Mesendoderm (in vitro differentiated cells): Measurements from ENCODE around the gene BRMS1L.

Source experiments
- DNase-seq: peaks from one replicate; pipeline ENCODE4 v3.0.0; 2013
- H2AK5ac ChIP-seq: 2 replicates; pipeline ENCODE4 v1.6.1; 2013; ENCODE audit warnings: low read length, inconsistent platforms
- H2BK120ac ChIP-seq: 2 replicates; pipeline ENCODE4 v1.6.1; 2013; ENCODE audit warnings: low read depth, mild to moderate bottlenecking, low read length, moderate library complexity, mixed read lengths
- H2BK15ac ChIP-seq: replicated peaks from 2 replicates; pipeline ENCODE4 v1.6.1; 2013; ENCODE audit warnings: low read depth, mild to moderate bottlenecking, moderate library complexity
- H2BK5ac ChIP-seq: 2 replicates; pipeline ENCODE4 v1.6.1; 2013; ENCODE audit warnings: low read length, inconsistent platforms
- H3K18ac ChIP-seq: 2 replicates; pipeline ENCODE4 v1.6.1; 2013; ENCODE audit warnings: mild to moderate bottlenecking, low read length, mixed read lengths
- H3K23ac ChIP-seq: one replicate; pipeline ENCODE4 v1.6.1; 2013; ENCODE audit warnings: low read length
- H3K27ac ChIP-seq: 2 replicates; pipeline ENCODE4 v1.5.1; 2013; ENCODE audit warnings: low read depth, mild to moderate bottlenecking, inconsistent platforms, low read length, moderate library complexity
- H3K27me3 ChIP-seq: 2 replicates; pipeline ENCODE4 v1.6.1; 2013; ENCODE audit warnings: low read length, control low read depth, mild to moderate bottlenecking, inconsistent platforms; ENCODE audit not compliant: insufficient read depth, poor library complexity
- H3K36me3 ChIP-seq: 2 replicates; pipeline ENCODE4 v1.6.1; 2013; ENCODE audit warnings: low read length, inconsistent platforms; ENCODE audit not compliant: control insufficient read depth, insufficient read depth
- H3K4ac ChIP-seq: one replicate; pipeline ENCODE4 v1.6.1; 2013; ENCODE audit warnings: low read depth, mild to moderate bottlenecking, low read length, moderate library complexity
- H3K4me1 ChIP-seq: 2 replicates; pipeline ENCODE4 v1.6.1; 2013; ENCODE audit warnings: low read depth, low read length, inconsistent platforms; ENCODE audit not compliant: control insufficient read depth
- H3K4me2 ChIP-seq: 2 replicates; pipeline ENCODE4 v1.6.1; 2013; ENCODE audit warnings: low read length
- H3K4me3 ChIP-seq: 2 replicates; pipeline ENCODE4 v1.5.1; 2013; ENCODE audit warnings: mild to moderate bottlenecking, low read length
- H3K56ac ChIP-seq: one replicate; pipeline ENCODE4 v1.6.1; 2013; ENCODE audit warnings: low read length
- H3K79me1 ChIP-seq: 2 replicates; pipeline ENCODE4 v1.6.1; 2013; ENCODE audit warnings: low read length, inconsistent platforms
- H3K79me2 ChIP-seq: 2 replicates; pipeline ENCODE4 v1.6.1; 2013; ENCODE audit warnings: mild to moderate bottlenecking, low read length; ENCODE audit not compliant: control insufficient read depth, insufficient read depth
- H3K9ac ChIP-seq: 2 replicates; pipeline ENCODE4 v1.6.1; 2013; ENCODE audit warnings: low read length, inconsistent platforms
- H4K5ac ChIP-seq: one replicate; pipeline ENCODE4 v1.6.1; 2013; ENCODE audit warnings: low read length
- H4K8ac ChIP-seq: one replicate; pipeline ENCODE4 v1.6.1; 2013; ENCODE audit warnings: low read depth, mild to moderate bottlenecking, control low read depth, low read length, moderate library complexity
- WGBS: extraction: QIAGEN DNeasy Blood & Tissue Kit; methylation state at CpG from one replicate; pipeline ENCODE4 v1.1.7; 2013; ENCODE audit warnings: low lambda C conversion rate, missing lambda C conversion rate; ENCODE audit not compliant: insufficient coverage; ENCODE audit errors: extremely low coverage; 5-methylcytosine and 5-hydroxymethylcytosine counted together

The BRMS1L gene

DNA sequence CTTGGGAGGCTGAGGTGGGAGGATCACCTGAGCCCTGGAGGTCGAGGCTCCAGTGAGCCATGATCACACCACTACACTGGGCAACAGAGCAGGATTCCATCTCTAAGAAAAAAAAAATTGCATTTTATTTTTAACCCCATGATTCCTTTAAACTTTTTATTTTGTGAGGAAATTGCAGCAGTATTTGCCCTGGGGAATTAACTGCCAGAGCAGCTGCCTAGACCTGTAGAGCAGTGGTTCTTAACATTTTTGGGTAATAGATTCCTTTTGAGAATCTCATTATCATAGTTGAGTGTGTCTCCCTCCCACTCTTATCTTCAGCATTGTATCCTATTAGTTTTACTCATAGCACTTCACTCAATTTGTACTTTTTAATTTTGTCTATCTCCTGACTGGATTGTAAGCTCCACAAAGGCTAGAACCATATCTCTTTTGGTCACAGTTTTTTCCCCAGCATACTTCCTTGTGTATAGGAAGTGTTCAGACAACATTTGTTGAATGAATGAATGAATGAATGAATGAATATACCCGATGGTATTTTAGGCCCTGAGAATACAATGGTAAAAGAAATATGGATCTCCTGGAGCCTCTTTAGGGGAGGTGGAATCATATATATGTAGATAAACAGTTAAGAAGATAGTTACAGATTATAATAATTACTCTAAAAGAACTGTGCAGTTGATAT, 40.6 kb downstream of the BRMS1L start:
- Histone ChIP-seq H4K8ac (no peak overlapping the region), H2BK15ac (no peak overlapping the region), H3K4me2 (no peak overlapping the region), H2BK120ac (no peak overlapping the region), H2BK5ac (no peak overlapping the region), H3K4ac (no peak overlapping the region), H3K23ac (no peak overlapping the region), H2AK5ac (no peak overlapping the region), H3K79me1 (no peaks in the 10 kb centered on the region), H3K79me2 (no peaks in the 10 kb centered on the region), H3K4me3 (no peak overlapping the region), H3K27ac (no peak overlapping the region), H3K18ac (no peak overlapping the region), H3K9ac (no peak overlapping the region), H3K27me3 (no peaks in the 10 kb centered on the region), H3K4me1 (no peaks in the 10 kb centered on the region), H4K5ac (no peak overlapping the region), H3K36me3 (no peaks in the 10 kb centered on the region), H3K56ac (no peak overlapping the region)
- no peak for DNase-seq
- WGBS: no CpG with 5 or more reads among the region's 2 CpGs

- Histone ChIP-seq H3K18ac (no peak overlapping the region), H2BK5ac (no peak overlapping the region), H3K56ac (no peak overlapping the region), H2BK120ac (no peak overlapping the region), H4K5ac (no peak overlapping the region), H3K4me1 (no peaks in the 10 kb centered on the region), H3K4me2 (no peak overlapping the region), H3K9ac (no peak overlapping the region), H3K27ac (no peak overlapping the region), H3K27me3 (no peaks in the 10 kb centered on the region), H2AK5ac (no peak overlapping the region), H2BK15ac (no peak overlapping the region), H3K36me3 (no peaks in the 10 kb centered on the region), H3K23ac (no peak overlapping the region), H3K4ac (no peak overlapping the region), H4K8ac (no peak overlapping the region), H3K79me1 (no peaks in the 10 kb centered on the region), H3K4me3 (no peak overlapping the region), H3K79me2 (no peaks in the 10 kb centered on the region)
- no peak for DNase-seq
- WGBS: no CpG with 5 or more reads among the region's 2 CpGs
These were observed 41.1 kb downstream of the BRMS1L start for GRCh38 chr14:35867280-35867629.

DNA sequence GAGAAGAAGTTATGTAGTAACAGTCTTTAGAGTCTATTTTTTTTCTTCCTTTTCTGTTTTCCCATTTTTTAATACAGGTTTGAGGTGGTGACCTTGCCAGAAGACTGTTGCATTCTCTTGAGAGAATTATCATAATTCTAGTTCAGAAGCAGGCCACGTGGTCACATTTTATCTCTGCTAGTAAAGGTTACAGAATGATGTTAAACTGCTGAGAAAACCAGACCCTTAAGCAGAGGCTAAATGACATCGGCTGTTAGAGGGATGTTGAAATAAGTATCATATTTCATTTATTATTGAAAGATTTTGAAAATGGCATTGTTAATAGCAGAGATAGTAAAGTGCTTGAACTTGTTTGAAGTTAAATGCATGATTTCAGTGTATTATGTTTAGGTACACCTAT, 49.2 kb downstream of the BRMS1L start:
- no peak for DNase-seq
- Histone ChIP-seq H3K4me1 (no peaks in the 10 kb centered on the region), H3K4me2 (no peak overlapping the region)

GRCh38 chr14:35877276-35877675, 51.1 kb downstream of the BRMS1L start:
- no peak overlapping the region for H2AK5ac ChIP-seq
- no peak overlapping the region for H2BK15ac ChIP-seq
- H4K5ac ChIP-seq: no peak overlapping the region
- H3K4me2 ChIP-seq: no peak overlapping the region
- H3K4me1 ChIP-seq: no peaks in the 10 kb centered on the region
- H3K79me2 ChIP-seq: no peaks in the 10 kb centered on the region
- no peak overlapping the region for H3K4ac ChIP-seq
- no peak for DNase-seq
- no peak overlapping the region for H2BK120ac ChIP-seq
- no CpG with 5 or more reads among the region's 3 CpGs for WGBS
- H3K27me3 ChIP-seq: no peaks in the 10 kb centered on the region
- H4K8ac ChIP-seq: no peak overlapping the region
- no peaks in the 10 kb centered on the region for H3K36me3 ChIP-seq
- H3K79me1 ChIP-seq: no peaks in the 10 kb centered on the region
- H3K56ac ChIP-seq: no peak overlapping the region
- H2BK5ac ChIP-seq: no peak overlapping the region
- no peak overlapping the region for H3K23ac ChIP-seq
- no peak overlapping the region for H3K27ac ChIP-seq
- H3K9ac ChIP-seq: no peak overlapping the region
- no peak overlapping the region for H3K18ac ChIP-seq
- no peak overlapping the region for H3K4me3 ChIP-seq

More for the DNA sequence above, 49.2 kb downstream of the BRMS1L start:
- Histone ChIP-seq H3K36me3 (no peaks in the 10 kb centered on the region), H2BK5ac (no peak overlapping the region), H4K5ac (no peak overlapping the region), H3K27ac (no peak overlapping the region), H3K4me3 (no peak overlapping the region), H4K8ac (no peak overlapping the region), H3K23ac (no peak overlapping the region), H2AK5ac (no peak overlapping the region), H3K56ac (no peak overlapping the region), H2BK15ac (no peak overlapping the region), H3K4ac (no peak overlapping the region), H3K79me2 (no peaks in the 10 kb centered on the region), H2BK120ac (no peak overlapping the region), H3K9ac (no peak overlapping the region), H3K27me3 (no peaks in the 10 kb centered on the region), H3K79me1 (no peaks in the 10 kb centered on the region), H3K18ac (no peak overlapping the region)
- no CpG with 5 or more reads among the region's 2 CpGs for WGBS

DNA sequence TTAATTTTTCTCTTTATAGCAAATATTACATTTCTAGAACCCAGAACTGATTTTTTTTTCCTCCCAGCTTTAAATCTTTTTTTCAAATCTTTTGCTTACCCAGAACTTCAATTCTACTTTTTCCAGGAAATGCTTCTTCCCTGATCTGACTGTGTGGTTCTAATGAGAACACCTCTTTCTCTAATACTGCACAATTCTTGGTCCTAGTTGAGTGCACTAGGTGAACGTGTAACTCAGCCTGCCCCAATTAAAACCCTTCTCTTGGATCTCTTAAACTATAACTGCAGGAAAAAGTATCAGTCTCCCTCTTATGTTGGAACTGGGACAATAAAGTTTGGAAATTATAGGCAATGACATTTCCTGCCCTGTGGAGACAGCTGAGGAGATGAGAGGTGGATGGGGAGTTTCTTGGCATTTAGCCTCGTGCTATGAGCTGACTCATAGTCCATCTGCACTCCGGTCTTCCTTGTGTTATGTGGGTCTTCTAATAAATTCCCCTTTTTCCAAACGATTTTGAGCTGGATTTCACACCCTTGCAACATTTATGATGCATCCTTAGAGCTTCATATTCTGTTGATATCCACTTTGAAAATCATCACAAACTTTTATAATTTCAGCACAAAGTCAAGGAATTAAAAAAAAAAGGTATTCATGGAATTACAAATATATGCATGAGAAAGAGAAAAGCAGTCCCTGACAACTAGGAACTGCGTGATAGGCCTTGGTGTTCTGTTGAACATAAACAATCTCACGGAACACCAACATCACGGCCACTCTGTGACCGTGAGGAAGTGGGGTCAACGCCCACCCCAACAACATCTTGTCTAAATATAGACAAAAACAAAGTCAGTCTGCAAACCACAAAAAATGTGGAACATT, 52.4 kb downstream of the BRMS1L start:
- no peak overlapping the region for H2BK15ac ChIP-seq
- H3K23ac ChIP-seq: no peak overlapping the region
- H3K27ac ChIP-seq: no peak overlapping the region
- no peak overlapping the region for H4K5ac ChIP-seq
- no peak overlapping the region for H3K18ac ChIP-seq
- H3K79me1 ChIP-seq: no peaks in the 10 kb centered on the region
- H3K9ac ChIP-seq: no peak overlapping the region
- no peaks in the 10 kb centered on the region for H3K27me3 ChIP-seq
- WGBS: no CpG with 5 or more reads among the region's 9 CpGs
- H3K4me2 ChIP-seq: no peak overlapping the region
- H4K8ac ChIP-seq: no peak overlapping the region
- no peak overlapping the region for H2BK120ac ChIP-seq
- H3K4me1 ChIP-seq: no peaks in the 10 kb centered on the region
- H3K79me2 ChIP-seq: no peaks in the 10 kb centered on the region
- DNase-seq: no peak
- H3K4me3 ChIP-seq: no peak overlapping the region
- H3K56ac ChIP-seq: no peak overlapping the region
- no peak overlapping the region for H2BK5ac ChIP-seq
- no peaks in the 10 kb centered on the region for H3K36me3 ChIP-seq
- H3K4ac ChIP-seq: no peak overlapping the region
- H2AK5ac ChIP-seq: no peak overlapping the region
